ENCODE measurements around the gene SCARB2.

SCARB2 gene

GRCh38 chr4:76197031-76197743, 16.4 kb downstream of the SCARB2 start:
- DNase-seq: no peak

- no peak for DNase-seq
These were observed 17.2 kb downstream of the SCARB2 start for GRCh38 chr4:76196376-76196775.

- no peak for DNase-seq
These were observed 18.3 kb downstream of the SCARB2 start for GRCh38 chr4:76195326-76195725.

GRCh38 chr4:76194325-76194724, 19.3 kb downstream of the SCARB2 start:
- no peak for DNase-seq

GRCh38 chr4:76192236-76192635, 21.4 kb downstream of the SCARB2 start:
- DNase-seq: no peak

- DNase-seq: no peak
These were observed 25.1 kb downstream of the SCARB2 start for GRCh38 chr4:76188557-76188956.

GRCh38 chr4:76188149-76188548, 25.5 kb downstream of the SCARB2 start:
- no peak for DNase-seq

GRCh38 chr4:76187152-76187551, 26.5 kb downstream of the SCARB2 start:
- DNase-seq: no peak

GRCh38 chr4:76182463-76182862, 31.2 kb downstream of the SCARB2 start:
- no peak for DNase-seq

GRCh38 chr4:76179398-76180318, 34.0 kb downstream of the SCARB2 start:
- DNase-seq: peak; percentile 88

- no peak for DNase-seq
These were observed 35.3 kb downstream of the SCARB2 start for GRCh38 chr4:76178296-76178695.

- no peak for DNase-seq
These were observed 35.9 kb downstream of the SCARB2 start for GRCh38 chr4:76177709-76178108.

- no peak for DNase-seq
These were observed 38.3 kb downstream of the SCARB2 start for GRCh38 chr4:76175336-76175735.

- no peak for DNase-seq
These were observed 39.4 kb downstream of the SCARB2 start for GRCh38 chr4:76174216-76174615.

- DNase-seq: no peak
These were observed 44.9 kb downstream of the SCARB2 start for GRCh38 chr4:76168688-76169087.

GRCh38 chr4:76166480-76166879, 47.1 kb downstream of the SCARB2 start:
- no peak for DNase-seq

GRCh38 chr4:76160355-76160754, 53.3 kb downstream of the SCARB2 start:
- DNase-seq: no peak

- DNase-seq: peak; percentile 32
These were observed 57.0 kb downstream of the SCARB2 start for GRCh38 chr4:76156635-76157034.

GRCh38 chr4:76155979-76156378, 57.6 kb downstream of the SCARB2 start:
- DNase-seq: peak; percentile 25

GRCh38 chr4:76153356-76153755, 60.3 kb downstream of the SCARB2 start:
- DNase-seq: no peak

- peak; percentile 96 for DNase-seq
These were observed 65.3 kb downstream of the SCARB2 start, which contains the start of gene NUP54 for GRCh38 chr4:76148142-76148865. TSS of gene NUP54 (minus strand) at chr4:76148397. CDS start at chr4:76148374, 23 bp downstream.

GRCh38 chr4:76147454-76148141, 66.0 kb downstream of the SCARB2 start:
- peak; percentile 83 for DNase-seq

- no peak for DNase-seq
These were observed 69.1 kb downstream of the SCARB2 start for GRCh38 chr4:76144546-76144945.
